SW 1271 (cell line): Measurements from ENCODE around the gene CNGA3.
A peak's percentile ranks its signal among the peaks of the same experiment; 100 is the strongest.

Experiments
- DNase-seq, 2 experiments: peaks; one replicate each; lab custom pipeline; 2025; lab: John Stamatoyannopoulos, UW

CNGA3 gene

GRCh38 chr2:98444436-98445176, 98.3 kb downstream of the CNGA3 start, which contains the start of gene INPP4A:
INPP4A (plus strand) TSS chr2:98444858; CDS start chr2:98520049, 75,191 bp downstream.
- peak; percentile 37 to 84 for DNase-seq

GRCh38 chr2:98445177-98445682, 99.0 kb downstream of the CNGA3 start:
- DNase-seq = no peak

GRCh38 chr2:98445683-98446581, 99.7 kb downstream of the CNGA3 start:
- no peak for DNase-seq

- no peak for DNase-seq
Observed at GRCh38 chr2:98446850-98447249, 100.6 kb downstream of the CNGA3 start.
